DMS53 treated with DMSO at 0.1 percent for 48 hours (cell line): Measurements from ENCODE around the gene PAQR5.

Source experiments
- DNase-seq: peaks from one replicate; lab custom pipeline; 2025; ENCODE audit not compliant: unreplicated experiment; lab: John Stamatoyannopoulos, UW

PAQR5 gene

GRCh38 chr15:69456208-69457166, 157.8 kb downstream of the PAQR5 start:
- DNase-seq, result no peak
